Purkinje cell (primary cell): ENCODE data around the gene OR10Z1. TPM values are rescaled to one million over a fixed set of nuclear protein-coding genes. Genes with fewer than 3 reads are reported as not detected.

Experiments
- polyA plus RNA-seq: library from polyadenylated mRNA; unstranded; fragments of >200 nt; fragmentation: Nextera tagmentation; gene quantifications from 2 replicates; pipeline ENCODE4 v1.2.1, GENCODE V29; 2014

OR10Z1 gene, protein sequence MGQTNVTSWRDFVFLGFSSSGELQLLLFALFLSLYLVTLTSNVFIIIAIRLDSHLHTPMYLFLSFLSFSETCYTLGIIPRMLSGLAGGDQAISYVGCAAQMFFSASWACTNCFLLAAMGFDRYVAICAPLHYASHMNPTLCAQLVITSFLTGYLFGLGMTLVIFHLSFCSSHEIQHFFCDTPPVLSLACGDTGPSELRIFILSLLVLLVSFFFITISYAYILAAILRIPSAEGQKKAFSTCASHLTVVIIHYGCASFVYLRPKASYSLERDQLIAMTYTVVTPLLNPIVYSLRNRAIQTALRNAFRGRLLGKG
- not detected in 2 replicates for polyA plus RNA-seq

GRCh38 chr1:158604968-158605367 lies at the start of gene OR10Z1:
OR10Z1 (plus strand) TSS chr1:158605268; CDS start chr1:158606439, 1,171 bp downstream.

DNA sequence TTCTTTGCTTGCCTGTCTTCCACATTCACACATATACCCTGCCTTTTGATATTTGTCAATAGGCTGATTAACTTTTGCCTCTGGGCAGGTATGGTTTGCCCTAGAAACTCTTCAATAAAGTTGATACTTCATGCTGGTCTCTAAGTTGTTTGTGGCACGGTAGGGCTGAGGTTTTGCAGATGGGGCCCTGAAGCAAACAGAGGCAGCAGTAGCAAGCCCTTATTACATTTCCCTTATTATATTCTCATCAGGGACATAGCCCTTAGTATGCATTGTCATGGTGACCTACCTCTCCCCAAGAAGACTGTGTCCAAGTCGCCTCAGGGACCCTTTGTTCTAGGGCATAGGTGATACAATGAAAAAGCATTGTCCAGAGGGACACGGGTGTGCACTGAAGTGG lies 34.6 kb upstream of the OR10Z1 start, which contains the start of gene OR6P1:
Gene OR6P1 (minus strand): TSS at position 101 of the 400 bp plus-strand sequence. CDS start 6,976 bp downstream, outside the sequence.

GRCh38 chr1:158579733-158580132 lies 25.3 kb upstream of the OR10Z1 start, which contains the start of gene OR10X1:
OR10X1 (minus strand) TSS chr1:158579899; CDS start chr1:158579899, 0 bp downstream.

Other genes starting within 250 kb of the OR10Z1 start
- gene OR10T2, start 205.8 kb upstream of the OR10Z1 start, polyA plus RNA-seq, result not detected in 2 replicates
- not detected in 2 replicates for gene OR10K2, start 179.0 kb upstream of the OR10Z1 start, polyA plus RNA-seq
- not detected in 2 replicates for gene OR10K1, start 143.4 kb upstream of the OR10Z1 start, polyA plus RNA-seq
- gene OR10R2, start 133.0 kb upstream of the OR10Z1 start, polyA plus RNA-seq, result not detected in 2 replicates
- not detected in 2 replicates for gene OR6Y1, start 50.9 kb upstream of the OR10Z1 start, polyA plus RNA-seq
- gene OR6P1, start 34.7 kb upstream of the OR10Z1 start, polyA plus RNA-seq, result not detected in 2 replicates
- gene OR10X1, start 25.4 kb upstream of the OR10Z1 start, polyA plus RNA-seq, result not detected in 2 replicates
- not detected in 2 replicates for gene SPTA1, start 81.4 kb downstream of the OR10Z1 start, polyA plus RNA-seq
- gene OR6K2, start 95.4 kb downstream of the OR10Z1 start, polyA plus RNA-seq, result not detected in 2 replicates
- gene OR6K3, start 115.5 kb downstream of the OR10Z1 start, polyA plus RNA-seq, result not detected in 2 replicates
- not detected in 2 replicates for gene OR6K6, start 149.5 kb downstream of the OR10Z1 start, polyA plus RNA-seq
- gene OR6N1, start 166.9 kb downstream of the OR10Z1 start, polyA plus RNA-seq, result not detected in 2 replicates
- not detected in 2 replicates for gene OR6N2, start 175.9 kb downstream of the OR10Z1 start, polyA plus RNA-seq
- 0.41 TPM in 1 of 2 replicates, not detected in the other for gene MNDA, start 226.1 kb downstream of the OR10Z1 start, polyA plus RNA-seq